H1 (cell line): ENCODE data around the gene KIFC1. TPM values are rescaled to one million over a fixed set of nuclear protein-coding genes. Genes with fewer than 3 reads are reported as not detected.
A peak's percentile ranks its signal among the peaks of the same experiment; 100 is the strongest.

ENCODE experiments used
- CTCF ChIA-PET: fragments of 300-600 bp; sonication (Branson Sonifier 250); formaldehyde crosslinking; loops from one replicate; lab custom pipeline; 2021; ENCODE audit not compliant: partially characterized antibody; lab: Charles Lee
- POLR2A ChIA-PET: fragments of 300-600 bp; sonication (Branson Sonifier 250); formaldehyde crosslinking; loops from one replicate; lab custom pipeline; 2021; ENCODE audit warnings: inconsistent platforms; ENCODE audit not compliant: partially characterized antibody; lab: Charles Lee
- DNase-seq, 2 experiments: peaks; one replicate each; pipeline versions ENCODE4 v3.0.0 to v3.0.0-alpha.2; 2010 to 2022; ENCODE audit warnings: low spot score in 2 of 2, low read depth in 1 of 2, mixed read lengths in 1 of 2
- FAIRE-seq: peaks from 2 replicates; lab custom pipeline; 2011; peaks lifted over from hg19 to GRCh38; lab: Jason Lieb, UNC
- H2AFZ ChIP-seq: 2 replicates; pipeline ENCODE4 v1.8.1; 2012; ENCODE audit warnings: low read length, inconsistent platforms
- H2AK5ac ChIP-seq: 2 replicates; pipeline ENCODE4 v1.6.1; 2013; ENCODE audit warnings: low read depth, low read length
- H2BK120ac ChIP-seq: replicated peaks from 2 replicates; pipeline ENCODE3; 2013; ENCODE audit warnings: low read depth, low read length, inconsistent platforms
- H2BK12ac ChIP-seq: 2 replicates; pipeline ENCODE4 v1.6.1; 2013; ENCODE audit warnings: low read depth, low read length
- H2BK15ac ChIP-seq: 2 replicates; pipeline ENCODE4 v1.6.1; 2013; ENCODE audit warnings: low read length
- H2BK20ac ChIP-seq: 2 replicates; pipeline ENCODE4 v1.6.1; 2013; ENCODE audit warnings: low read length
- H2BK5ac ChIP-seq: 2 replicates; pipeline ENCODE4 v1.6.1; 2013; ENCODE audit warnings: low read depth, low read length
- H3K14ac ChIP-seq: 2 replicates; pipeline ENCODE4 v1.6.1; 2013; ENCODE audit warnings: inconsistent platforms; ENCODE audit not compliant: insufficient read length
- H3K18ac ChIP-seq: 2 replicates; pipeline ENCODE4 v1.6.1; 2013; ENCODE audit warnings: low read length; ENCODE audit errors: extremely low read depth
- H3K23ac ChIP-seq: 2 replicates; pipeline ENCODE4 v1.6.1; 2013; ENCODE audit warnings: inconsistent platforms; ENCODE audit not compliant: insufficient read length
- H3K23me2 ChIP-seq: 2 replicates; pipeline ENCODE4 v1.6.1; 2013; ENCODE audit warnings: low read depth, low read length
- H3K27ac ChIP-seq: 2 replicates; pipeline ENCODE4 v1.6.1; 2011; ENCODE audit warnings: low read depth, low read length, inconsistent platforms
- H3K27me3 ChIP-seq, 4 experiments: replicated peaks in 1 of 4; 1 replicate in 1 of 4; 2 replicates in 3 of 4; pipeline versions ENCODE4 v1.6.1 to v1.8.1; 2011 to 2013; ENCODE audit warnings: low read length in 3 of 4, mild to moderate bottlenecking in 3 of 4, inconsistent platforms in 2 of 4, mixed read lengths in 2 of 4, moderate library complexity in 1 of 4; ENCODE audit not compliant: control insufficient read depth in 3 of 4, insufficient read depth in 3 of 4; ENCODE audit errors: extremely low read depth in 1 of 4
- H3K36me3 ChIP-seq, 4 experiments: 2 replicates each; pipeline versions ENCODE4 v1.6.1 to v1.8.1; 2011 to 2013; ENCODE audit warnings: mild to moderate bottlenecking in 4 of 4, low read length in 3 of 4, moderate library complexity in 2 of 4, control low read depth in 1 of 4, inconsistent platforms in 1 of 4; ENCODE audit not compliant: insufficient read depth in 4 of 4, control insufficient read depth in 2 of 4
- H3K4ac ChIP-seq: replicated peaks from 2 replicates; pipeline ENCODE3; 2013; ENCODE audit warnings: low read length, low read depth, mixed read lengths, inconsistent platforms; ENCODE audit not compliant: insufficient read length
- H3K4me1 ChIP-seq, 4 experiments: replicated peaks in 1 of 4; 1 replicate in 1 of 4; 2 replicates in 3 of 4; pipeline versions ENCODE4 v1.6.1 to v1.8.1; 2011 to 2013; ENCODE audit warnings: low read length in 3 of 4, inconsistent platforms in 2 of 4, mixed read lengths in 1 of 4; ENCODE audit not compliant: insufficient read depth in 4 of 4, control insufficient read depth in 3 of 4
- H3K4me2 ChIP-seq, 2 experiments: 2 replicates each; pipeline versions ENCODE4 v1.6.1 to v1.8.1; 2011 to 2013; ENCODE audit warnings: low read depth in 2 of 2, low read length in 2 of 2, control low read depth in 1 of 2, inconsistent platforms in 1 of 2, mild to moderate bottlenecking in 1 of 2; ENCODE audit not compliant: insufficient read depth in 1 of 2
- H3K4me3 ChIP-seq, 4 experiments: fragments of 200-600, 300-600 bp in 1 of 4; sonication (generic), shearing (Covaris generic), sonication (Bioruptor Twin) in 1 of 4; 2 replicates each; pipeline versions ENCODE4 v1.5.1 to v1.8.1; 2011 to 2016; ENCODE audit warnings: low read length in 4 of 4, low read depth in 3 of 4, control low read depth in 2 of 4, inconsistent platforms in 2 of 4, mild to moderate bottlenecking in 2 of 4, mixed read lengths in 1 of 4, moderate library complexity in 1 of 4; ENCODE audit not compliant: insufficient read depth in 2 of 4; ENCODE audit errors: extremely low read depth in 1 of 4
- H3K56ac ChIP-seq: replicated peaks from 2 replicates; pipeline ENCODE3; 2013; ENCODE audit warnings: low read depth, mild to moderate bottlenecking, mixed read lengths, low read length, inconsistent platforms; ENCODE audit not compliant: insufficient read length
- H3K79me1 ChIP-seq: 2 replicates; pipeline ENCODE4 v1.6.1; 2013; ENCODE audit warnings: low read depth, low read length, control low read depth
- H3K79me2 ChIP-seq, 2 experiments: 2 replicates each; pipeline versions ENCODE4 v1.6.1 to v1.8.1; 2012 to 2013; ENCODE audit warnings: low read length in 2 of 2, mild to moderate bottlenecking in 2 of 2, inconsistent platforms in 1 of 2; ENCODE audit not compliant: insufficient read depth in 2 of 2, control insufficient read depth in 1 of 2
- H3K9ac ChIP-seq, 4 experiments: replicated peaks in 1 of 4; 1 replicate in 1 of 4; 2 replicates in 3 of 4; pipeline versions ENCODE4 v1.6.1 to v1.8.1; 2011 to 2013; ENCODE audit warnings: low read depth in 3 of 4, low read length in 3 of 4, control low read depth in 2 of 4, mild to moderate bottlenecking in 2 of 4, moderate library complexity in 2 of 4, inconsistent platforms in 1 of 4; ENCODE audit errors: extremely low read depth in 1 of 4
- H3K9me3 ChIP-seq, 2 experiments: 2 replicates each; pipeline versions ENCODE4 v1.6.1 to v1.8.1; 2012 to 2013; ENCODE audit warnings: mild to moderate bottlenecking in 2 of 2, moderate library complexity in 2 of 2, control low read depth in 1 of 2, inconsistent platforms in 1 of 2, low read depth in 1 of 2, low read length in 1 of 2, mixed read lengths in 1 of 2; ENCODE audit not compliant: insufficient read depth in 2 of 2
- H4K20me1 ChIP-seq, 2 experiments: replicated peaks in 1 of 2; 2 replicates each; pipeline versions ENCODE3 to v1.8.1; 2011 to 2013; ENCODE audit warnings: inconsistent platforms in 2 of 2, low read length in 2 of 2, mild to moderate bottlenecking in 1 of 2; ENCODE audit not compliant: insufficient read depth in 2 of 2, control insufficient read depth in 1 of 2
- H4K5ac ChIP-seq: 2 replicates; pipeline ENCODE4 v1.6.1; 2013; ENCODE audit warnings: low read length, low read depth, mixed read lengths, inconsistent platforms; ENCODE audit not compliant: insufficient read length
- H4K8ac ChIP-seq: 2 replicates; pipeline ENCODE4 v1.8.0; 2013; ENCODE audit warnings: mild to moderate bottlenecking, moderate library complexity, low read length, inconsistent platforms; ENCODE audit not compliant: insufficient read depth; ENCODE audit errors: extremely low read depth
- H4K91ac ChIP-seq: replicated peaks from 2 replicates; pipeline ENCODE3; 2013; ENCODE audit warnings: low read length, mixed read lengths, inconsistent platforms; ENCODE audit not compliant: insufficient read length
- EGR1 ChIP-seq: IDR thresholded peaks from 2 replicates; pipeline ENCODE4 v1.6.1; 2011; ENCODE audit warnings: low read depth, low read length, borderline replicate concordance
- POLR2AphosphoS5 ChIP-seq: IDR thresholded peaks from 2 replicates; pipeline ENCODE4 v1.6.1; 2011; ENCODE audit warnings: low read depth, low read length
- WGBS, 2 experiments: shearing (Covaris generic) in 1 of 2; methylation state at CpG; one replicate each; pipeline versions ENCODE4 v1.1.6 to v1.1.7; 2013 to 2015; ENCODE audit warnings: low lambda C conversion rate in 2 of 2, mixed read lengths in 2 of 2, inconsistent platforms in 1 of 2, low coverage in 1 of 2, missing lambda C conversion rate in 1 of 2; ENCODE audit not compliant: insufficient replicate concordance in 2 of 2, insufficient coverage in 1 of 2, insufficient read length in 1 of 2; ENCODE audit errors: extremely low coverage in 1 of 2, missing lambda C conversion rate in 1 of 2; 5-methylcytosine and 5-hydroxymethylcytosine counted together
- polyA plus RNA-seq, 7 experiments: library from polyadenylated mRNA; depleted of rRNA in 3 of 7; stranded (reverse) in 5 of 7; unstranded in 2 of 7; fragments of >200 nt in 5 of 7; fragments of 200-250 nt in 2 of 7; gene quantifications; 1 replicate in 5 of 7; 2 replicates in 1 of 7; 4 replicates in 1 of 7; pipeline versions ENCODE4 v1.2.1 to v1.2.3, GENCODE V29; 2011 to 2013; ENCODE audit warnings: missing spikeins in 2 of 7, mixed read lengths in 2 of 7
- total RNA-seq: library from RNA; stranded (reverse); fragmentation: NEBNext Ultra II Directional; extraction: Animal tissue kit (Norgen Biotek cat#: 25700); gene quantifications from 2 replicates; pipeline ENCODE4 v1.2.1, GENCODE V29; 2021

KIFC1 gene
- total and polyA plus RNA-seq, 2 of the 8 experiments (the other 6 are each of a cell fraction or from before 2014, with no cell fraction given) = 46.6 to 64.3 TPM

DNA sequence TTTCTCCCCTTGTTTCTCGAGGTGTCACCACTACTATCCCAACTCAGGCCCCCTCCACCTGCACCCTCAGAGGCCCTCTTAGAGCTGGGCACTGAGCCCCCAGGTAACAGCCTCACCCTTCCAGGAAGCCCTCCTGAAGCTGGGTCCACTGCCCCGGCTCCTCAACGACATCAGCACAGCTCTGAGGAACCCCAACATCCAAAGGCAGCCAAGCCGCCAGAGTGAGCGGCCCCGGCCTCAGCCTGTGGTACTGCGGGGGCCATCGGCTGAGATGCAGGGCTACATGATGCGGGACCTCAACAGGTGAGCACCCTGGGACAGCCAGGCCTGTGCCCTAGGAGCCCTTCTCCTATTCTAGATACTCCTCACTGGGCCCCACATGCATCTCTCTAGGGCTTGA is 49.8 kb downstream of the KIFC1 start:
- no peak overlapping the region for H3K14ac ChIP-seq
- peaks cover 0 to 5% of the 10 kb centered on the region in 2 experiments; a peak in 1 of 4 replicates for H3K79me2 ChIP-seq
- H2BK12ac ChIP-seq = no peak overlapping the region
- H3K9me3 ChIP-seq = no peaks in the 10 kb centered on the region
- FAIRE-seq (no peak), DNase-seq (no peak)
- no peak overlapping the region for H3K9ac ChIP-seq
- no peak overlapping the region for H3K4ac ChIP-seq
- no peaks in the 10 kb centered on the region; a peak in 1 of 7 replicates for H3K4me1 ChIP-seq
- H4K91ac ChIP-seq = no peak overlapping the region
- no peak overlapping the region for H3K18ac ChIP-seq
- H2BK120ac ChIP-seq = no peak overlapping the region
- 0 out of 2 replicates have a peak, but pooled peaks cover 2% of the 10 kb centered on the region for H3K79me1 ChIP-seq
- 98% methylated on average over 9 of the region's 9 CpGs; no CpG with 5 or more reads in 1 of the 2 experiments for WGBS, 2 experiments
- no peak overlapping the region for H3K56ac ChIP-seq
- ChIA-PET POLR2A (interaction anchor here (0.5 to 14.8 kb wide), 7 partner anchors 10 to 165 kb away, joined by 3 to 381 read pairs (median 4); partner anchors contain the start of gene ZBTB9), CTCF (interaction anchor here (0.7 to 4.7 kb wide), 6 partner anchors 8 to 653 kb away, joined by 3 to 22 read pairs (median 3); no protein-coding TSS in a partner anchor)
- H4K8ac ChIP-seq = no peak overlapping the region
- no peak overlapping the region for H2AFZ ChIP-seq
- no peak overlapping the region for H3K4me2 ChIP-seq
- no peak overlapping the region for H2BK20ac ChIP-seq
- peaks cover 4 to 35% of the 10 kb centered on the region in 2 experiments for H4K20me1 ChIP-seq
- TF ChIP-seq EGR1 = no peak
- TF ChIP-seq POLR2AphosphoS5 = 0 out of 2 replicates have a peak, but pooled peaks have one; percentile 2
- H3K4me3 ChIP-seq = no peak overlapping the region
- peaks cover 49 to 96% (median 84%) of the 10 kb centered on the region in 4 experiments for H3K36me3 ChIP-seq
- no peak overlapping the region for H2BK15ac ChIP-seq
- no peaks in the 10 kb centered on the region for H3K27me3 ChIP-seq
- H2AK5ac ChIP-seq = no peak overlapping the region
- no peak overlapping the region for H2BK5ac ChIP-seq
- H3K23ac ChIP-seq = no peak overlapping the region
- no peak overlapping the region for H3K27ac ChIP-seq
- no peaks in the 10 kb centered on the region for H3K23me2 ChIP-seq
- no peak overlapping the region for H4K5ac ChIP-seq
